Heart left ventricle (tissue), 13 donors: ENCODE measurements around the gene INPP5D.

Experiments used
- POLR2A ChIP-seq, 2 donors: fragments of 450-650 bp; IDR thresholded peaks; one replicate each; pipeline ENCODE4 v1.6.1; 2017; ENCODE audit warnings: antibody characterized with exemption in 2 of 2, mild to moderate bottlenecking in 2 of 2, moderate library complexity in 2 of 2
- TF ChIP-seq, protein P1 (sequence below), 12 donors: fragments of 200-600 bp; sonication (generic) in 4 of 12; IDR thresholded peaks; one replicate each; pipeline versions ENCODE4 v1.5.0 to v1.8.0; 2018 to 2022; ENCODE audit warnings: antibody characterized with exemption in 12 of 12, mild to moderate bottlenecking in 5 of 12
- donor health status: ischemic (EF 13 %, LVEDD 7.1; RV severe dilation, severe dysfunction).
- donor health status: DM: no; HTN: yes; CAD: no.
- donor health status: DM: no; HTN: no; CAD: no.
- donor health status: ischemic (EF 25% LVEDD 6.9; RV normal size, moderate dysfunction).
- donor health status: ischemic (EF 25% LVEDD 5.7; RV mildly dilated, moderate dysfunction).
- donor health status: ischemic (EF 35%, LVEDD 5.7; RV mildly dilated, moderate dysfunction).
- donor health status: nonischemic (EF 11% LVEDD 7.7; RV severe dilation, severe dysfunction).
- donor health status: DM: yes; HTN: yes; CAD: no.
- donor health status: PGD.
- donor health status: ischemic (EF 29% LVEDD 5.4; RV normal size, mild dysfunction).
- donor health status: nonischemic (EF 23%, LVEDD 6.1; RV moderate dilation, normal function).

DNA sequence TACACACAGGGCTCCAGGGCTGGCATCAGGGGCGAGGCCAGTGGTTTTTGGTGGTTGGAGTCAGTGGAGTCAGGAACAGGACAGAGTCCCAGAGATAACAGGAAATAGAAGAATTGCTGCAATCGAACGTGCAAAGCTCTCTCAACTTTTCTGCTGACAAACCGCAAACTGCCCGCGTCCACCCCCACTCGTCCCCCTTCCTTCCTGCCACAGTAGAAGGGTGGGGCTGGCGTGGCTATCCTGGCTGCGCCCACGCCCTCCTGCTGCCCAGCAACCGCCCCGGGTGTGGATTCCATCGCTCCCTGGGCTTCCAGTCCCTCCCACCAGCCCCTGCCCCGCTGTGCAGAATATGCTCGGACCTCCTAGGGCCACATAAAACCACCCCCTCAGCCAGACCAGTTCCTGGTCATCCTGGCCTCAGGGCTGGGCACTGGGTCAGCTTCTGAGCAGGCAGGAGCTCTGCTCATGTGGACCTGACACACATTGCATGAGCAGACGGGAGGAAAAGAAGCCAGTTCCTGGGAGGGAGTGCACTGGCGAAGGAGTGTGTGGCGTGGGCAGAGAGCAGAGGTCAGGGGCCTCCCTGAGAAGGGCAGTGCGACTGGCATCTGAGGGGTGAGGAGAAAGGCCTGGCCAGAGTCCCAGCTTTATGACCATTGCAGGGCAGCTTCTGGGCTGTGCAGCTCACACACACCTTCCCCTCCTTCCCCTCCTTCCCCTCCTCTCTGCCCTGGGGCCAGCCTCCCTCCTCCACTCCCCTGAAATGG, 105.9 kb downstream of the INPP5D start:
- no peak for TF ChIP-seq POLR2A (IDR thresholded peaks at IDR 0.05)
- TF ChIP-seq, protein P1, sequence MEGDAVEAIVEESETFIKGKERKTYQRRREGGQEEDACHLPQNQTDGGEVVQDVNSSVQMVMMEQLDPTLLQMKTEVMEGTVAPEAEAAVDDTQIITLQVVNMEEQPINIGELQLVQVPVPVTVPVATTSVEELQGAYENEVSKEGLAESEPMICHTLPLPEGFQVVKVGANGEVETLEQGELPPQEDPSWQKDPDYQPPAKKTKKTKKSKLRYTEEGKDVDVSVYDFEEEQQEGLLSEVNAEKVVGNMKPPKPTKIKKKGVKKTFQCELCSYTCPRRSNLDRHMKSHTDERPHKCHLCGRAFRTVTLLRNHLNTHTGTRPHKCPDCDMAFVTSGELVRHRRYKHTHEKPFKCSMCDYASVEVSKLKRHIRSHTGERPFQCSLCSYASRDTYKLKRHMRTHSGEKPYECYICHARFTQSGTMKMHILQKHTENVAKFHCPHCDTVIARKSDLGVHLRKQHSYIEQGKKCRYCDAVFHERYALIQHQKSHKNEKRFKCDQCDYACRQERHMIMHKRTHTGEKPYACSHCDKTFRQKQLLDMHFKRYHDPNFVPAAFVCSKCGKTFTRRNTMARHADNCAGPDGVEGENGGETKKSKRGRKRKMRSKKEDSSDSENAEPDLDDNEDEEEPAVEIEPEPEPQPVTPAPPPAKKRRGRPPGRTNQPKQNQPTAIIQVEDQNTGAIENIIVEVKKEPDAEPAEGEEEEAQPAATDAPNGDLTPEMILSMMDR (IDR thresholded peaks at IDR 0.05) = no peak
